Activated CD4-positive, alpha-beta T cell treated with anti-CD3 and anti-CD28 coated beads, Interleukin-2, amount 10 ng/mL, durations not matched to agents 7 days and 5 days (primary cell): ENCODE results near the gene MAGEA1. TPM values are rescaled to one million over a fixed set of nuclear protein-coding genes. Genes with fewer than 3 reads are reported as not detected.
"Not testable (repeated sequence)": the region's sequence is repeated elsewhere in the genome, so short reads cannot be mapped to it uniquely, and the experiment has no call there.

Source experiments
- CTCF ChIA-PET: fragments of 350-600 bp; sonication (Branson Sonifier 250); formaldehyde crosslinking; loops from one replicate; lab custom pipeline; 2021; ENCODE audit warnings: antibody characterized with exemption; lab: Charles Lee
- POLR2A ChIA-PET: fragments of 350-600 bp; sonication (Branson Sonifier 250); formaldehyde crosslinking; loops from one replicate; lab custom pipeline; 2021; ENCODE audit warnings: antibody characterized with exemption; lab: Charles Lee
- DNase-seq: peaks from one replicate; pipeline ENCODE4 v3.0.0-alpha.2; 2020
- H3K27ac Mint-ChIP-seq: one replicate; pipeline ENCODE4 v1.8.0; 2021; ENCODE audit warnings: mild to moderate bottlenecking, moderate library complexity, mixed read lengths
- H3K27me3 Mint-ChIP-seq: one replicate; pipeline ENCODE4 v1.8.0; 2021; ENCODE audit warnings: mixed read lengths
- H3K36me3 Mint-ChIP-seq: one replicate; pipeline ENCODE4 v1.8.0; 2021; ENCODE audit warnings: low read depth, mixed read lengths
- H3K4me1 Mint-ChIP-seq: one replicate; pipeline ENCODE4 v1.8.0; 2021; ENCODE audit warnings: mixed read lengths
- H3K4me3 Mint-ChIP-seq: one replicate; pipeline ENCODE4 v1.8.0; 2021; ENCODE audit warnings: mild to moderate bottlenecking, moderate library complexity, mixed read lengths
- H3K9me3 Mint-ChIP-seq: one replicate; pipeline ENCODE4 v1.8.0; 2021; ENCODE audit warnings: mixed read lengths
- total RNA-seq, 2 experiments: library from RNA; stranded (reverse); gene quantifications; one replicate each; pipeline ENCODE4 v1.2.3, GENCODE V29; 2021

Gene MAGEA1, protein sequence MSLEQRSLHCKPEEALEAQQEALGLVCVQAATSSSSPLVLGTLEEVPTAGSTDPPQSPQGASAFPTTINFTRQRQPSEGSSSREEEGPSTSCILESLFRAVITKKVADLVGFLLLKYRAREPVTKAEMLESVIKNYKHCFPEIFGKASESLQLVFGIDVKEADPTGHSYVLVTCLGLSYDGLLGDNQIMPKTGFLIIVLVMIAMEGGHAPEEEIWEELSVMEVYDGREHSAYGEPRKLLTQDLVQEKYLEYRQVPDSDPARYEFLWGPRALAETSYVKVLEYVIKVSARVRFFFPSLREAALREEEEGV
- total RNA-seq = not detected

DNA sequence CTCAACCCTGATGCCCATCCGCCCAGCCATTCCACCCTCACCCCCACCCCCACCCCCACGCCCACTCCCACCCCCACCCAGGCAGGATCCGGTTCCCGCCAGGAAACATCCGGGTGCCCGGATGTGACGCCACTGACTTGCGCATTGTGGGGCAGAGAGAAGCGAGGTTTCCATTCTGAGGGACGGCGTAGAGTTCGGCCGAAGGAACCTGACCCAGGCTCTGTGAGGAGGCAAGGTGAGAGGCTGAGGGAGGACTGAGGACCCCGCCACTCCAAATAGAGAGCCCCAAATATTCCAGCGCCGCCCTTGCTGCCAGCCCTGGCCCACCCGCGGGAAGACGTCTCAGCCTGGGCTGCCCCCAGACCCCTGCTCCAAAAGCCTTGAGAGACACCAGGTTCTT is at the start of gene MAGEA1:
TSS of gene MAGEA1 (plus strand) at position 154 of the 400 bp plus-strand sequence. CDS start 3,106 bp downstream, outside the sequence.
- peaks cover 6% of the 10 kb centered on the region for H3K27me3 Mint-ChIP-seq
- H3K4me3 Mint-ChIP-seq = no peak within 1 kb of the TSS
- ChIA-PET POLR2A (no interaction called here), CTCF (no interaction called here)
- no peaks in the 10 kb centered on the region for H3K36me3 Mint-ChIP-seq
- DNase-seq = no peak
- no peaks in the 10 kb centered on the region for H3K4me1 Mint-ChIP-seq
- H3K27ac Mint-ChIP-seq = no peak within 1 kb of the TSS
- no peaks in the 10 kb centered on the region for H3K9me3 Mint-ChIP-seq

DNA sequence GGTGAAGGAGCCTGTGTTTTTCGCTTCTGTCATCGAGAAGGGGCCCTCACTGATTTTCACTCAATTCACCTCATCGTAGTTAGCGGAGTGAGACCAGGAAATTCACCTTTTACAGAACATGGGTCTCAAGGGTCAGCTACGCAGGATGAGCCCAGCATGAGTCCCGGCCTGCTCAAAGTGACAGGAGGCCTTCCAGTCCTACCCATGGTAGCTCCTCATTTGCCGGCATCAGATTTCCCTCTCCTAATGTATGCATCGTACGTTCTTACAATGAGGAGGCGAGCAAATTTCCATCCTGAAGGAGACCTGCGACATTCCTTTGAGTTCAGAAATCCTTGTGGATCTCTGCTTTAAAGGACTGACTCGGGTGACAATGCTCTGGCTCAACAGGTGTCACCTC is 46.2 kb upstream of the MAGEA1 start:
- CTCF ChIA-PET, H3K9me3 Mint-ChIP-seq, H3K4me1 Mint-ChIP-seq, H3K27me3 Mint-ChIP-seq, H3K27ac Mint-ChIP-seq, DNase-seq, H3K36me3 Mint-ChIP-seq, POLR2A ChIA-PET, H3K4me3 Mint-ChIP-seq: not testable (repeated sequence)

DNA sequence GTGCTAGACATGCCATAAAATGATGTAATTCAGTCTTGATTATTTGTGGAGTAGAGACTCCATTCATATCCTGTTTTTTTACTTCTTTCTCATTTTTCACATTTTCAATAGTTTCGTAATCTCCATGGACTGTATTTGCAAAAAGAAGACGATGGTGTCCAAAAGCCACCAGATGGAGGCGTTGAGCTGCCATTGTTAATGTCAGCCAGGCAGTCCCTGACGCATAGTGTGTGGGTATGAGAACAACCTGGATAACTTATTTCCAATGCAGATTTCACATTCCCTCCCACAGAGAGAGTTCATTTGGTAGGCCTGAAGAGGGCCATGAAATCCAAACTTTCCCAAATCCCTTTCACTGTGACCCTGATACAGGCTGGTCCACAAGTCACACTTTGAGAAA is 40.0 kb upstream of the MAGEA1 start:
- H3K4me1 Mint-ChIP-seq, CTCF ChIA-PET, H3K9me3 Mint-ChIP-seq, DNase-seq, H3K36me3 Mint-ChIP-seq, POLR2A ChIA-PET, H3K27ac Mint-ChIP-seq, H3K27me3 Mint-ChIP-seq, H3K4me3 Mint-ChIP-seq: not testable (repeated sequence)

DNA sequence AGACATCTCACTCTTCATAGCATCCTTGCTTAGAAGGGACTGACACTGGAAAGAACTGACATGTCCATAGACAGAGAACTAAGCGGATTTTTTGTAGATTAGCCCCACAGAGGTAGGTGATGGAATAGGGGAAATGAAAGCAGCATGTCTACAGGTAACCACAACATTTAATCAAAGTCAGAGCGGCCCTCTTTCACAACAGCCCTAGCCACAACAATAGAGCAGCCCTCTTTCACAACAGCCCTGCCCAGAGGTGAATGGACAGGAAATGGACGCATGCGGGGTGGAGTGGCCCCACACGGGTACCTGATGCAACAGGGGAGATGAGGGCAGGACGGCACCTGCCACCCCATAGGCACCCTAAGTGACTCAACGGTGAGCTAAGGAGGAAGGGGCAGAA is 32.8 kb upstream of the MAGEA1 start:
- not testable (repeated sequence) for H3K36me3 Mint-ChIP-seq

DNA sequence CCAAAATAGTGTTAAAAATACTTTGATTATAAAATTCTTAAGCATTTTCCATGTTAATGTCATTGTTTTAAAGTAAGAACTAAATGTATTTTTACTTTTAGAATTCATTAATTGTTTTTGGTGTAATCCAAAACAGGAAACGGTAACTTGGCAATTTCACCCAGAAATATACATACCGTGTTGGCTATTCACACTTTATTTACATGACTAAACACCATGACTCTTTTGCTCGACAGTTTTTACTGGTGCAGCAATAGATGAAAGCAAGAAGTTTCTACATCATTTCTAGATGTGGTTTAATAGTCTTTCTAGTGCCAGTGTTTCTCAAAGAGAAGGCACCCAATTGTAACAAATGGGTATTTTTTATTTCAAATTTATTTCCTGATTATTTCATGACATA is 25.6 kb upstream of the MAGEA1 start:
- Mint-ChIP-seq H3K4me1 (no peaks in the 10 kb centered on the region), H3K27me3 (peaks cover 9% of the 10 kb centered on the region), H3K9me3 (no peaks in the 10 kb centered on the region), H3K27ac (no peak overlapping the region), H3K4me3 (no peak overlapping the region), H3K36me3 (no peaks in the 10 kb centered on the region)
- DNase-seq = no peak
- POLR2A ChIA-PET = no interaction called here
- CTCF ChIA-PET = no interaction called here

More for the DNA sequence above, 32.8 kb upstream of the MAGEA1 start:
- H3K27ac Mint-ChIP-seq, H3K4me1 Mint-ChIP-seq, CTCF ChIA-PET, POLR2A ChIA-PET, DNase-seq, H3K9me3 Mint-ChIP-seq, H3K27me3 Mint-ChIP-seq, H3K4me3 Mint-ChIP-seq: not testable (repeated sequence)

DNA sequence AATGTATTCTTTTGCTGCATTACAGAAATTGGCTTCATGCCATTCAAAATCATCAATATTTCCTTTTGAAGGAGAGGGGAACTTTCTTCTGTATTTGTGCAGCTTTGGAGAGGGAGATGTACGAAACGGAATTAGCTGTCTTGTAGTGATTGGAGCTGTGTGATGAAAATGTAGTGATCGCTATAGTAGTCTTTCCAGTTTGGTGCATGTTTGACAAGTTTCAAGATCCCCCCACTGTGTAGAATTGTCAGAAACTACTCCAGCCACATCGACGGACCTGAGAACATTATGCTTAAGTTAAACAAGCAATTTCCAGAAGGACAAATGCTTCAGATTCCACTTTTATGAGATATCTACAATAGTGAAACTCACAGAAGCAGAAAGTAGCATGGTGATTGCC is 21.6 kb upstream of the MAGEA1 start:
- CTCF ChIA-PET = no interaction called here
- POLR2A ChIA-PET = no interaction called here
- Mint-ChIP-seq H3K9me3 (no peaks in the 10 kb centered on the region), H3K27me3 (peaks cover 9% of the 10 kb centered on the region), H3K4me3 (no peak overlapping the region), H3K36me3 (no peaks in the 10 kb centered on the region), H3K27ac (no peak overlapping the region), H3K4me1 (no peaks in the 10 kb centered on the region)
- DNase-seq = no peak

DNA sequence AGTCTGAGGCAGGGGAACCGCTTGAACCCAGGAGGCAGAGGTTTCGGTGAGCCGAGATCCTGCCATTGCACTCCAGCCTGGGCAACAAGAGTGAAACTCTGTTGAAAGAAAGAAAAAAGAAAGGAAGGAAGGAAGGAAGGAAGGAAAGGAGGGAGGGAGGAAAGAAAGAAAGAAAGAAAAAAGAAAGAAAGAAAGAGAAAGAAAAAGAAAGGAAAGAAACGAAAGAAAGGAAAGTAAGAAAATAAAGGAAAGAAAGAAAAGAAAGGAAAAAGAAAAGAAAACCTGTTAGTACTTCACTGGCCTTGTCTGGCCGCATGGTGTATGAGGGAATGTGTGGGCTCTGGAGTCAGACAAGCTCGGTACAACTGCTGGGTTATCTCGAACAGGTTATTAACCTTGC is 20.8 kb upstream of the MAGEA1 start:
- Mint-ChIP-seq H3K36me3 (no peaks in the 10 kb centered on the region), H3K27me3 (peaks cover 7% of the 10 kb centered on the region), H3K4me1 (no peaks in the 10 kb centered on the region), H3K27ac (no peak overlapping the region), H3K9me3 (no peaks in the 10 kb centered on the region), H3K4me3 (no peak overlapping the region)
- no peak for DNase-seq
- CTCF ChIA-PET = no interaction called here
- POLR2A ChIA-PET = no interaction called here

DNA sequence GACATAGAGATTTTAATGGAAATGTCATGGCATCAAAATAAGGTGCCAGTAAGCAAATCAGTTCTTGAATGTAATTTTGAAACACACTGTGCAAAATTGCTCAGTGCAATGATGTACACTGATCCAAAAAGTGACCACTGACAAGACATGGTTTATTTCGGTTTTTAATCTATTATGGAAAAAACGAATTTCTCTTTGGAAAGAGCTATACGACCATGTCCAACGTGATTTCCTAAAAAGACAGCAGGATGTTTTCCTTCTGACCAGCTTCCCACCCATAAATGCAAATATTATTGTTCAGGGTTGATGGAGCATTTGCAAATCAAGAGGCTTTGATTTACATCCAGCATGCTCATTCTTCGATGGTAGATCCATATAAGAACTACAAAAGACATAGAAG is 17.1 kb upstream of the MAGEA1 start:
- H3K27me3 Mint-ChIP-seq = peaks cover 6% of the 10 kb centered on the region

DNA sequence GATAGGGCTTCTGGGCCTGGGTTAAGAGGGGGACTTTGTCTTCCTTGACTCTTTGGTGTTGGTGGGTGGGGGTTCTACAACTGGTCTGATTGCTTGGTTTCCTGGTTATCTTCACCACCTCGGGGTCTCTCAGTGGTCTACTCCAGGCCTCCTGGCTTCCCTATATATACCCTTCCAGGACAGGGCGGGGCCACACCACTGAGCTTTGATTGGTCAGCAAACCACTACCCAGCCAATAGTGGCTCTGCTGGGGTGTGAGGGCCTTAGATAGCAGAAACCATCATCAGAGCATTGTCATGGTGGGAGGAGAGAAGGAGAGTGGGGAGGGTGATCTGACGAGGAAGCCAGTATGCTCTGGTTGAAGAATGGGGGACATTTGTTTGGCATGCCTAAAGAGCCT is 14.4 kb upstream of the MAGEA1 start:
- no peaks in the 10 kb centered on the region for H3K4me1 Mint-ChIP-seq
- H3K4me3 Mint-ChIP-seq = no peak overlapping the region
- POLR2A ChIA-PET = no interaction called here
- H3K27ac Mint-ChIP-seq = no peak overlapping the region
- H3K36me3 Mint-ChIP-seq = no peaks in the 10 kb centered on the region
- CTCF ChIA-PET = no interaction called here
- no peaks in the 10 kb centered on the region for H3K9me3 Mint-ChIP-seq
- peaks cover 2% of the 10 kb centered on the region for H3K27me3 Mint-ChIP-seq
- no peak for DNase-seq

More for the DNA sequence above, 17.1 kb upstream of the MAGEA1 start:
- no peak overlapping the region for H3K27ac Mint-ChIP-seq
- ChIA-PET CTCF (no interaction called here), POLR2A (no interaction called here)
- DNase-seq = no peak
- no peaks in the 10 kb centered on the region for H3K9me3 Mint-ChIP-seq
- H3K4me1 Mint-ChIP-seq = no peaks in the 10 kb centered on the region
- no peaks in the 10 kb centered on the region for H3K36me3 Mint-ChIP-seq
- H3K4me3 Mint-ChIP-seq = no peak overlapping the region

DNA sequence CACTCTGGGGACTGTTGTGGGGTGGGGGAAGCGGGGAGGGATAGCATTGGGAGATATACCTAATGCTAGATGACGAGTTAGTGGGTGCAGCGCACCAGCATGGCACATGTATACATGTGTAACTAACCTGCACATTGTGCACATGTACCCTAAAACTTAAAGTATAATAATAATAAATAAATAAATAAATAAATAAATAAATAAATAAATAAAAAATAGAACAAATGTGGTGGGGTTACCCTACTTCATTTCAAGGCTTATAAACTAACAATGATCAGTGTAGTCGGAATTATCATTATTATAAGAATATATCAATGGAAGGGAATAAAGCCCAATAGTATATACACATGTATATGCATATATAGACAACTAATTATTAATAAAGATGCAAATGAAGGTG is 10.7 kb upstream of the MAGEA1 start:
- H3K4me1 Mint-ChIP-seq, H3K9me3 Mint-ChIP-seq, H3K27ac Mint-ChIP-seq, H3K4me3 Mint-ChIP-seq, H3K36me3 Mint-ChIP-seq, CTCF ChIA-PET, POLR2A ChIA-PET, DNase-seq: not testable (repeated sequence)
- peaks cover 10% of the 10 kb centered on the region for H3K27me3 Mint-ChIP-seq

DNA sequence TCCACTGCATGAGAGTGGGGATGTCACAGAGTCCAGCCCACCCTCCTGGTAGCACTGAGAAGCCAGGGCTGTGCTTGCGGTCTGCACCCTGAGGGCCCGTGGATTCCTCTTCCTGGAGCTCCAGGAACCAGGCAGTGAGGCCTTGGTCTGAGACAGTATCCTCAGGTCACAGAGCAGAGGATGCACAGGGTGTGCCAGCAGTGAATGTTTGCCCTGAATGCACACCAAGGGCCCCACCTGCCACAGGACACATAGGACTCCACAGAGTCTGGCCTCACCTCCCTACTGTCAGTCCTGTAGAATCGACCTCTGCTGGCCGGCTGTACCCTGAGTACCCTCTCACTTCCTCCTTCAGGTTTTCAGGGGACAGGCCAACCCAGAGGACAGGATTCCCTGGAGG is 2.7 kb downstream of the MAGEA1 start:
- ChIA-PET CTCF (no interaction called here), POLR2A (no interaction called here)
- Mint-ChIP-seq H3K36me3 (no peaks in the 10 kb centered on the region), H3K27ac (no peak overlapping the region), H3K4me3 (no peak overlapping the region), H3K9me3 (no peaks in the 10 kb centered on the region), H3K27me3 (no peaks in the 10 kb centered on the region), H3K4me1 (no peaks in the 10 kb centered on the region)
- DNase-seq = no peak

DNA sequence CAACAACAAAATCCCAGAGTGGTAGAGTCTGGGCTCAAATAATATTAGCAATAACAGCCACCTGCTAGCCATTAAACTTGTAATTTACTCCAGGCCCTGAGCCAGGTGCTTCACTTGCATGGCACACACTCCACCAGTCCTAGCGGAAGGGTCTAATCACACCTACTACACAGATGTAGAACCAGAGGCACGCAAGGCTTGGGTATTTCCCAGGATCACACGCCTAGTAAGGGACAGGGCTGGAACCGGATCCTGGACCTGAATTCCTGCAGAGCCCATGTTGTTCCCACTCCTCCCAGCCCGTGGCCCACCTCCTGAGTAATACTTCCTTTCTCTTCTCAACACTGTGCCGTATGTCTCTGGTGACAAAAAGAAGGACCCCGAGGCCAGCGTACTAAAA is 5.7 kb downstream of the MAGEA1 start:
- peaks cover under 1% of the 10 kb centered on the region for H3K27me3 Mint-ChIP-seq
- POLR2A ChIA-PET = no interaction called here
- no peak overlapping the region for H3K4me3 Mint-ChIP-seq
- no peaks in the 10 kb centered on the region for H3K36me3 Mint-ChIP-seq
- H3K9me3 Mint-ChIP-seq = no peaks in the 10 kb centered on the region
- H3K27ac Mint-ChIP-seq = no peak overlapping the region
- DNase-seq = no peak
- CTCF ChIA-PET = no interaction called here
- H3K4me1 Mint-ChIP-seq = no peaks in the 10 kb centered on the region

DNA sequence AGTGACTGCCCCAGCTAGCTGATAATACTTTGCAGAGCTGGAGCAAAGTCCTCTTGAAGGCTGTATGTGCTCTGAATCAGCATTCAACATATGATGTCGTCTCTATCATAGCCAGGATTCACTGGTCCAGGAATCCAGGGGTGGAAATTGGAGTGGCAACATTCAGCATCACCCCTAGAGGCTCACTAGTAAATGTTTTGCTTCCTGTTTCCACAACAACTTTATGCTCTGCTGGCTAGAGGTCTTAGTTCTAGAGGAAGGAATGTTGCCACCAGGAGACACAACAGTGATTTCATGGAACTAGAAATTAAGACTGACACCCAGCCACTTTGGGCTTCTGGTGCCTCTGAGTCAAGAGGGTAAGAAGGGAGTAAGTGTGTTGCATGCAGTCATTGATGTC is 11.3 kb downstream of the MAGEA1 start:
- POLR2A ChIA-PET = no interaction called here
- H3K9me3 Mint-ChIP-seq = no peaks in the 10 kb centered on the region
- CTCF ChIA-PET = no interaction called here
- peaks cover 13% of the 10 kb centered on the region for H3K27me3 Mint-ChIP-seq
- DNase-seq = no peak
- H3K4me1 Mint-ChIP-seq = no peaks in the 10 kb centered on the region
- no peak overlapping the region for H3K4me3 Mint-ChIP-seq
- no peaks in the 10 kb centered on the region for H3K36me3 Mint-ChIP-seq
- no peak overlapping the region for H3K27ac Mint-ChIP-seq

DNA sequence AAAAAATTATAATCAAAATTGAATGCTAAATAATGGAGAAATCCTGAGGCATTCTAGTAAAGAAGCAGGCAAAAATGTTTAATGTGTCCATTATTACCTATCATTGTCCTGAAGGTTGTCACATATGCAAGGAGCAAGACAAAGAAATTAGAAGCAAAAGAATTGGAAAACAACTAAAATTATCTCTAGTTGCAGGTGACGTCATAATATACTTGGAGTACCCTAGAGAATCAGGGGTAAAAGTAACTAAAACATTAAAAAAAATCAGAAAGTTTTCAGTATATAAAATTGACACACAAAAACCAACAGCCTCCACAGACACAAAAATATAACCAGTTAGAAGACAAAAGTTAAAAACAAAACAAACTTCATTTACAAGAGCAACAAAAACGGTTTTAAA is 21.4 kb downstream of the MAGEA1 start:
- no peak overlapping the region for H3K27ac Mint-ChIP-seq
- no peaks in the 10 kb centered on the region for H3K9me3 Mint-ChIP-seq
- no peaks in the 10 kb centered on the region for H3K36me3 Mint-ChIP-seq
- no peak for DNase-seq
- no peaks in the 10 kb centered on the region for H3K4me1 Mint-ChIP-seq
- no peak overlapping the region for H3K4me3 Mint-ChIP-seq
- ChIA-PET CTCF (no interaction called here), POLR2A (no interaction called here)
- peaks cover 19% of the 10 kb centered on the region for H3K27me3 Mint-ChIP-seq
